Neural progenitor cell (in vitro differentiated cells): ENCODE data around the gene HSD11B2. TPM values are rescaled to one million over a fixed set of nuclear protein-coding genes. Genes with fewer than 3 reads are reported as not detected.
A peak's percentile ranks its signal among the peaks of the same experiment; 100 is the strongest.

Experiments used
- DNase-seq: peaks from one replicate; pipeline ENCODE4 v3.0.0-alpha.2; 2016; ENCODE audit warnings: low spot score
- H2AFZ ChIP-seq: fragments of 200-600 bp; sonication (generic); replicated peaks from 2 replicates; pipeline ENCODE4 v1.6.1; 2016; ENCODE audit warnings: antibody characterized with exemption
- H3F3A ChIP-seq: fragments of 200-600 bp; sonication (generic); 2 replicates; pipeline ENCODE4 v1.6.1; 2016; ENCODE audit warnings: antibody characterized with exemption, low read depth
- H3K27ac ChIP-seq: fragments of 200-600 bp; sonication (generic); 2 replicates; pipeline ENCODE4 v1.5.1; 2016; ENCODE audit warnings: mild to moderate bottlenecking
- H3K27me3 ChIP-seq: fragments of 200-600 bp; sonication (generic); 2 replicates; pipeline ENCODE4 v1.6.1; 2016; ENCODE audit warnings: mild to moderate bottlenecking, moderate library complexity
- H3K36me3 ChIP-seq: fragments of 200-600 bp; sonication (generic); 2 replicates; pipeline ENCODE4 v1.5.1; 2016
- H3K4me1 ChIP-seq: fragments of 200-600 bp; sonication (generic); 2 replicates; pipeline ENCODE4 v1.6.1; 2016; ENCODE audit warnings: mixed run types
- H3K4me2 ChIP-seq: fragments of 200-600 bp; sonication (generic); 2 replicates; pipeline ENCODE4 v1.6.1; 2016
- H3K4me3 ChIP-seq: fragments of 200-600 bp; sonication (generic); 2 replicates; pipeline ENCODE4 v1.5.1; 2016
- H3K79me2 ChIP-seq: fragments of 200-600 bp; sonication (generic); 2 replicates; pipeline ENCODE4 v1.6.1; 2016; ENCODE audit warnings: low read depth
- H3K9ac ChIP-seq: fragments of 200-600 bp; sonication (generic); 2 replicates; pipeline ENCODE4 v1.6.1; 2016
- H3K9me3 ChIP-seq: fragments of 200-600 bp; sonication (generic); 2 replicates; pipeline ENCODE4 v1.5.1; 2016; ENCODE audit warnings: low read depth
- H4K20me1 ChIP-seq: fragments of 200-600 bp; sonication (generic); 2 replicates; pipeline ENCODE4 v1.6.1; 2016; ENCODE audit warnings: low read depth
- H3K27ac Mint-ChIP-seq: 3 replicates; pipeline ENCODE4 v1.8.0; 2021; ENCODE audit warnings: mixed read lengths
- H3K27me3 Mint-ChIP-seq: 2 replicates; pipeline ENCODE4 v1.8.0; 2022; ENCODE audit warnings: low read depth, mild to moderate bottlenecking, inconsistent platforms, moderate library complexity, mixed read lengths; ENCODE audit not compliant: insufficient read depth
- H3K36me3 Mint-ChIP-seq: 3 replicates; pipeline ENCODE4 v1.8.0; 2021; ENCODE audit warnings: mixed read lengths
- H3K4me1 Mint-ChIP-seq: 3 replicates; pipeline ENCODE4 v1.8.0; 2021; ENCODE audit warnings: mixed read lengths
- H3K4me3 Mint-ChIP-seq: 3 replicates; pipeline ENCODE4 v1.8.0; 2021; ENCODE audit warnings: mild to moderate bottlenecking, moderate library complexity, mixed read lengths
- H3K9me3 Mint-ChIP-seq: 3 replicates; pipeline ENCODE4 v1.8.0; 2020; ENCODE audit warnings: mixed read lengths
- CTCF ChIP-seq: fragments of 200-600 bp; sonication (generic); IDR thresholded peaks from 2 replicates; pipeline ENCODE4 v1.5.1; 2017; ENCODE audit warnings: antibody characterized with exemption, mild to moderate bottlenecking
- EZH2 ChIP-seq: fragments of 200-600 bp; sonication (generic); IDR thresholded peaks from 2 replicates; pipeline ENCODE4 v1.6.1; 2017; ENCODE audit warnings: antibody characterized with exemption, mild to moderate bottlenecking, moderate library complexity
- EZH2phosphoT487 ChIP-seq: fragments of 200-600 bp; sonication (generic); IDR thresholded peaks from 2 replicates; pipeline ENCODE4 v1.6.1; 2017; ENCODE audit warnings: antibody characterized with exemption
- total RNA-seq: library from RNA; depleted of rRNA; stranded (reverse); fragments of >200 nt; gene quantifications from 2 replicates; pipeline ENCODE4 v1.2.3, GENCODE V29; 2015; ENCODE audit warnings: low replicate concordance

Gene HSD11B2
- total RNA-seq, 1 donor from 2014 or later, result not detected

GRCh38 chr16:67448580-67448979, 17.7 kb downstream of the HSD11B2 start:
- Histone ChIP-seq H3K27me3 (no peaks in the 10 kb centered on the region), H3K36me3 (no peaks in the 10 kb centered on the region), H2AFZ (no peak overlapping the region), H3K27ac (no peak overlapping the region), H3K9ac (no peak overlapping the region), H3K79me2 (no peaks in the 10 kb centered on the region), H3K4me1 (no peaks in the 10 kb centered on the region), H4K20me1 (peaks cover 6% of the 10 kb centered on the region), H3K9me3 (no peaks in the 10 kb centered on the region), H3K4me2 (no peak overlapping the region), H3K4me3 (no peak overlapping the region), H3F3A (no peaks in the 10 kb centered on the region)
- H3K27me3 Mint-ChIP-seq, result no peaks in the 10 kb centered on the region
- peaks cover 14% of the 10 kb centered on the region for H3K36me3 Mint-ChIP-seq
- peaks cover 13% of the 10 kb centered on the region for H3K4me1 Mint-ChIP-seq
- no peak for TF ChIP-seq EZH2
- H3K4me3 Mint-ChIP-seq, result no peak overlapping the region
- H3K27ac Mint-ChIP-seq, result no peak overlapping the region
- no peaks in the 10 kb centered on the region for H3K9me3 Mint-ChIP-seq
- DNase-seq, result no peak

- H3K4me1 Mint-ChIP-seq, result peaks cover 20% of the 10 kb centered on the region
- H3K27ac Mint-ChIP-seq, result no peak overlapping the region
- H3K27me3 Mint-ChIP-seq, result no peaks in the 10 kb centered on the region
- no peak for TF ChIP-seq EZH2phosphoT487
- no peak for TF ChIP-seq EZH2
- no peak for TF ChIP-seq CTCF
- peaks cover 10% of the 10 kb centered on the region for H4K20me1 ChIP-seq
- no peaks in the 10 kb centered on the region for H3K4me1 ChIP-seq
- H3F3A ChIP-seq, result no peaks in the 10 kb centered on the region
- H3K4me3 Mint-ChIP-seq, result no peak overlapping the region
- no peak for DNase-seq
- H3K4me3 ChIP-seq, result no peak overlapping the region
- no peaks in the 10 kb centered on the region for H3K9me3 ChIP-seq
- H2AFZ ChIP-seq, result no peak overlapping the region
- no peaks in the 10 kb centered on the region for H3K27me3 ChIP-seq
- H3K4me2 ChIP-seq, result no peak overlapping the region
- no peaks in the 10 kb centered on the region for H3K9me3 Mint-ChIP-seq
- no peaks in the 10 kb centered on the region for H3K36me3 ChIP-seq
- H3K79me2 ChIP-seq, result no peaks in the 10 kb centered on the region
- H3K36me3 Mint-ChIP-seq, result peaks cover 14% of the 10 kb centered on the region
- no peak overlapping the region for H3K27ac ChIP-seq
- H3K9ac ChIP-seq, result no peak overlapping the region
Measured at GRCh38 chr16:67449336-67449735, 18.4 kb downstream of the HSD11B2 start.

GRCh38 chr16:67449739-67450138, 18.8 kb downstream of the HSD11B2 start:
- no peaks in the 10 kb centered on the region for H3K9me3 ChIP-seq
- no peak overlapping the region for H3K9ac ChIP-seq
- no peak overlapping the region for H3K27ac ChIP-seq
- H3F3A ChIP-seq, result no peaks in the 10 kb centered on the region
- no peak for TF ChIP-seq CTCF
- TF ChIP-seq EZH2phosphoT487, result no peak
- TF ChIP-seq EZH2, result no peak
- no peak overlapping the region for H3K4me2 ChIP-seq
- H3K36me3 Mint-ChIP-seq, result peaks cover 14% of the 10 kb centered on the region
- H3K27me3 ChIP-seq, result no peaks in the 10 kb centered on the region
- no peaks in the 10 kb centered on the region for H3K9me3 Mint-ChIP-seq
- H2AFZ ChIP-seq, result no peak overlapping the region
- H3K4me3 ChIP-seq, result no peak overlapping the region
- H3K4me1 ChIP-seq, result no peaks in the 10 kb centered on the region
- peaks cover 12% of the 10 kb centered on the region for H4K20me1 ChIP-seq
- H3K36me3 ChIP-seq, result no peaks in the 10 kb centered on the region
- peaks cover 23% of the 10 kb centered on the region for H3K4me1 Mint-ChIP-seq
- no peaks in the 10 kb centered on the region for H3K27me3 Mint-ChIP-seq
- H3K4me3 Mint-ChIP-seq, result no peak overlapping the region
- H3K79me2 ChIP-seq, result no peaks in the 10 kb centered on the region
- no peak for DNase-seq
- H3K27ac Mint-ChIP-seq, result no peak overlapping the region

GRCh38 chr16:67451061-67451703, 20.3 kb downstream of the HSD11B2 start:
- H3K4me3 Mint-ChIP-seq, result peak overlapping the region; percentile 52
- peaks cover 29% of the 10 kb centered on the region for H3K4me1 Mint-ChIP-seq
- H3K4me3 ChIP-seq, result no peak overlapping the region
- no peaks in the 10 kb centered on the region for H3K79me2 ChIP-seq
- H4K20me1 ChIP-seq, result peaks cover 19% of the 10 kb centered on the region
- no peaks in the 10 kb centered on the region for H3F3A ChIP-seq
- no peaks in the 10 kb centered on the region for H3K27me3 Mint-ChIP-seq
- no peak overlapping the region for H3K27ac ChIP-seq
- H2AFZ ChIP-seq, result no peak overlapping the region
- H3K27me3 ChIP-seq, result no peaks in the 10 kb centered on the region
- H3K36me3 ChIP-seq, result no peaks in the 10 kb centered on the region
- peak overlapping the region; percentile 79 for H3K27ac Mint-ChIP-seq
- H3K9ac ChIP-seq, result no peak overlapping the region
- no peaks in the 10 kb centered on the region for H3K4me1 ChIP-seq
- H3K9me3 Mint-ChIP-seq, result no peaks in the 10 kb centered on the region
- peaks cover 16% of the 10 kb centered on the region for H3K36me3 Mint-ChIP-seq
- no peak for TF ChIP-seq CTCF
- no peak for TF ChIP-seq EZH2
- no peak for TF ChIP-seq EZH2phosphoT487
- no peak overlapping the region for H3K4me2 ChIP-seq
- DNase-seq, result no peak
- H3K9me3 ChIP-seq, result no peaks in the 10 kb centered on the region
